Activated T-cell treated with anti-CD3 and anti-CD28 coated beads, Interleukin-2, amount 50 U/mL, for 48 hours (primary cell): ENCODE results near the gene CPEB2.

Experiments used
- DNase-seq, 2 experiments: peaks; one replicate each; pipeline ENCODE4 v3.0.0-alpha.2; 2020

Gene CPEB2

DNA sequence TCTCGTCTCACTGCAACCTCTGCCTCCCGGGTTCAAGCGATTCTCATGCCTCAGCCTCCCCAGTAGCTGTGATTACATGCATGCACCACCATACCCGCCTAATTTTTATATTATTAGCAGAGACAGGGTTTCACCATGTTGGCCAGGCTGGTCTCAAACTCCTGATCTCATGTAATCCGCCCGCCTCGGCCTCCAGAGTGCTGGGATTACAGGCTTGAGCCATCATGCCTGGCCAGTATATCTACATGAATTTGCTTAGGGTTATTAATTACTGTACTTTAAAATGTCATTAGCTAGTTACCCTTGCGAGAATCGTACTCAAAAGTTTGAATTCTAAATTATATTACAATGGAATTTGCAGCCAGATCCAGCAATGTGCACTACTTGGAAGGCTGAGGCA lies 8.9 kb downstream of the CPEB2 start:
- DNase-seq = no peak

- DNase-seq = no peak
These were observed 9.9 kb downstream of the CPEB2 start for GRCh38 chr4:15012017-15012788.

DNA sequence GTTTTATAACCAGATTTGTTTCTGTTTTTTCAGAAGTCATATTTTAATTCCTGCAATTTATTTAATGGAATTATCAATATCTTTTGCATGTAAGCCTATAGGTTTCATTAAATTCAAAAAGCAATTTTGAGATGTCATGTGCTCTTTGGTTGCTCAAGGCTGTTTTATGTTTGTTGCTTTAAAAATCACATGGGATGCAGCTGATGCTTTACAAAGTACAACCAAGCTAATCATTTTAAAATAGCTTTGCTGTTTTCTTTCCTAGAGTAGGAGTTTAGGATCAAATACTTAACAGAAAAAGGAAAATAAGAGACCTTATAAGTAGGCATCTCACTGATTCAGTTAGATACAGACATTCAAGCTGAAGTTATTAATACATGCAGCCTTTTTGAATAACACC lies 11.3 kb downstream of the CPEB2 start:
- DNase-seq = no peak

DNA sequence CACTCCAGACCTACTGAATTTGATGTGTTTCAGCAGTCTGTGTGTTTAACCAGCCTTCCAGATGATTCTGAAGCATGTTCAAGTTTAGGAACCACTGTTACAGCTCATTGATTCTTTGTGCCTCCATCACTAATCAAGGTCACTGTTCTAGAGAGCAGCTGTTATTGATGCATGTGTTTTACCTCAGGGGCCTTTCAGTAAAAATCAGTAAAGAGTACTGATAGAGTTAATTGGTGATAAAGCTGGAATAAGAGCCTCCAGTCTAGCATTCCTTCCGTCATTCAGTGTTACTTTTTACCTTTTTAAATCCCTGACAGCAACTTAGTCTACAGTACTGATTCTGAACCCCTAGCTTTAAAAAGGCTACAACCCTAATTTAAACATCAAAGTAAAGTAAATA lies 12.9 kb downstream of the CPEB2 start:
- no peak for DNase-seq

- DNase-seq = no peak
These were observed 16.1 kb downstream of the CPEB2 start for GRCh38 chr4:15018361-15018760.

DNA sequence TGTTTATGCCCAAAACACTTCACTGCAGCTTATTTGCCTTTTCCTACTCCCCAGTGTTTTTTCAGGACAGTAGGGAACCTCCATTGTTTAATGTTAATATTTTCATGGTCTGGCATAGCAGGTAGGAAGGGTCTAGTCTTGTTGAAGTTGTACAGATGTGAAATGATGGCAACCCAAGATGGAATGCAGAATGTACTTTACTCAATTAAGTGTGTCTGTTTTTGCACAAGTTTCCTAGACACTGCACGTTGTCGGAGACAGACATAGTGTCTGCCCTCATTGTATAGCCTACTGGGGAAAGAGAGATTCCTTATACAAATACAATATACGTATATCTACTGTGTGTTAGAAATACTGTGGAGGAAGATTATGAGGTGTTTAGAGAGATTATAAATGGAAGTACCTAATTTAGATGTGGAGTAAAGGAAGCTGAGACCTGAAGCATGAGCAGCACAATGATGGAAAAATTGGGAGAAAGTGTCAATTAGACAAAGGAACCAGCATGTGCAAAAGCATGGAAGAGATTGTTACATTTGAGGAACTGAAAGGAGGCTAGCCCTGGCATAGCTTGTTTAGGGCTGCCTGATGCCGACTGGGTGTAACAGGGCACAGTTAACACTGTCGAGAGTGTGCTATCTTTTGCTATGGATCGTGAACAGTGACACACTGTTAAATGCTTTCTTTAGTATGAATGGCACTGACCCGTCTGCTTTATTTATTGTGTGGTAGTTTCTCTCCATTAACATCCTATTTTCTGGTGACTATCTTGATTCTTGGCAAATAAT lies 18.4 kb downstream of the CPEB2 start:
- DNase-seq = no peak

DNA sequence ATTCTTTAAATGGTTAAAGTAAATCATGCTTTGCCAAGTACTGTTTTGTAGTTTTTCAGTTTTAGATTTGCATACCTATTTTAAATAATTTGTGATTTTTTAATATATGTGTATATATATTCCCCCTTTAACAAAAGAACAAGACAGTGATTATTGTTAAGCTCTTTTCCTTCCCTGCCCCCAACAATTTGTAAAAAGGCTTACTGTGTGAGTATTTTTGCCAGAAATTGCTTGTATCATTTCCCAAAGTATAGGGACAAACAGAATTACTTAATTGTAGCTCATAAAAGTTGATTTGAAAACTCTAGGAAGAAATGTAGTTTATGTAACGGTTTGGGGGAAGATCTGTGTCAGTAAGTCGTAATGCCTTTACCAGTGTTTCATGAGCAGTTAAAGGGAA lies 19.0 kb downstream of the CPEB2 start:
- no peak for DNase-seq

GRCh38 chr4:15021946-15022345 lies 19.7 kb downstream of the CPEB2 start:
- no peak for DNase-seq

DNA sequence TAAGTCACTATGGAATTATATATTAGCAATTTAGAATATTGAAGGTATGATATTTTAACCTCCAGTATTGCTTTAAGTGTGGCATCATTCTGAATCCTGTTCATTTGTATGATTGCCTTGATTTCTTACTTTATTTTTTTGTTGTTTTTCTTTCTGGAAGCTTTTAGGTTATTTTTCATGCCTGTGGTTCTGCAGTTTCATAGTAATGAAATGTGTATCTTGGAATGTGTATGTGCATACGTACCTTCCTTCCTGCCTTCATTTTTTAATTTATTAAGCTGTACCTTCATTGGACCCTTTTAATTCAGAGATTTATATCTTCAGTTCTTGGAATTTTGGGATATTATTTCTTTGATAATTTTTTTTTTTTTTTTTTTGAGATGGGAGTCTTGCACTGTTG lies 22.1 kb downstream of the CPEB2 start:
- DNase-seq = no peak

GRCh38 chr4:15025693-15026092 lies 23.4 kb downstream of the CPEB2 start:
- DNase-seq = no peak

GRCh38 chr4:15027921-15028435 lies 25.7 kb downstream of the CPEB2 start:
- no peak for DNase-seq

- DNase-seq = no peak
These were observed 28.9 kb downstream of the CPEB2 start for GRCh38 chr4:15031197-15031596.

DNA sequence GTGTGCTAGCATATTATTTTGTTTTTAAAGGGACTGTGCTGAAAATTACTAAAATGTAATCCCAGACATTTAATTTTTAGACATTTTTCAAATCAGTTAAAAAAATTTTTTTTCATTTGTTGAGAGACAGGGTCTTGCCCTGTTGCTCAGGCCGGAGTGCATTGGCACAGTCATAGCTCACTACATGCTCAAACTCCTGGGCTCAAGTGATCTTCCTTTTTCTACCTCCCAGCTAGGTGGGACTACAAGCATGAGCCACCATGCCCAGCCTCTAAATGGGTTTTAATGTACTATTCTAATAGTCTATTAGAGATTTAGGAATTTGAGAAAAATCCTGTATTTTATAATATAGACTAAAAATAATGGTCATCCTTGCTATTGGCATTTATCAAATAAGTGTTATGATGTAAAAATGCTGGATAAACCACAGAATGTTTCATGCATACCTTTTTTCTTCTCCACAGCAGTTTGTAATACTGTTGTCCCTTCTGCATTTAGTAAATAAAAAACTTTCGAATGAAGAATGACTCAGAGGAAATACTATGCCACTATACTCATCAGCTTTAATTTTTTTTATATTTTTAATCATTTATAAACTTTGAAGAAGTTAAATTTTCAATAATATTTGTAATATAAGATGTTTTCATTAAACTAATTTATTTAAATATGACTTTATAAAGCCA lies 29.9 kb downstream of the CPEB2 start:
- DNase-seq = no peak

DNA sequence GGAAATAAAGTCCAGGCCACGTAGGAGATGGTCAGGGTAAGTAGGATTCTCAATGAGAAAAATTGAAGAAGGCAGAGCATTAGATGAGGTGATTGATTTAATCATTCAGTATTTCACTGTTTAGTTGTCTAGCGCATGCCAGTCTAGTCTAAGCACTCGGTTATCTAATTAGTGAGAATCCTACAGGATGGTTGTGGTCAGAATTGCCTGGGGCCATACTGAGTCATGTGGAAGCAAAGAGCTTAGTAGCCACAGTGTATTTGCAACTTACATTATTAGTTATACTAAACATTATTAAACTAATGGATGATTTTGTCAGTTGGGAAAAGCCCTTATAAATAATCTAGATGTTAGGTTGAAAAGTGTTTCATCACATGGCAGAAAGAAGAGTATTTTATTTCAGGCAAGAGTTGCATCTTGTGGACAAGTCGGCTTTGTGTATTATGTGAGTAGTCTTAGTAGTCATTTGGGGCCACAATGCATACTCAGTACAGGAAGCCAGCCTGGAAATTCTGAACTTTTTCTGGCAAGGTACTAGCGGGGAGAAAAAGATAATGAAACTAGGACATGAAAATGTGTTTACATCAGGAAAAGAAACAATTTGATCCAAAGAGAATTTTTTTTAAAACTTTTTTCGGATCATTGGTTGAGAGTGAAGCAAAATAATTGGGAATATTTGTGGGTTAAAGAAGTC lies 31.9 kb downstream of the CPEB2 start:
- DNase-seq = no peak

DNA sequence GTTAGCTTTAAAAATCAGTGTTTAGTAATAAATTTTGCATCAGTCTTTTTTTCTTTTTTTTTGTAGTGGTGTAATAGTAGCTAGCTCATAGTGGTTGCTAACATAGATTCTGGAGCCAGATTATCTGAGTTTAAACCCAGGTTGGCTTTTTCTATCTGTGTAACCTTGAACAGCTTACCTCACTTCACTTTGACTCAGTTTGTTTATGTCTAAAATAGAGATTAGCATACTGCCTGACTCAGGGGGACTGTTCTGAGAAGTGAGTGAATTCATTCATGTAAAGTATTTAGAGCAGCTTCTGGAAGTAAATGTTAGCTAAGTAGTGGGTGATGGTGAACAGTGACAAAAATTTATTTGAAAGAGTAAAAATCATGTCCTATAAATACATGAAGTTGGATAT lies 32.9 kb downstream of the CPEB2 start:
- DNase-seq = no peak

DNA sequence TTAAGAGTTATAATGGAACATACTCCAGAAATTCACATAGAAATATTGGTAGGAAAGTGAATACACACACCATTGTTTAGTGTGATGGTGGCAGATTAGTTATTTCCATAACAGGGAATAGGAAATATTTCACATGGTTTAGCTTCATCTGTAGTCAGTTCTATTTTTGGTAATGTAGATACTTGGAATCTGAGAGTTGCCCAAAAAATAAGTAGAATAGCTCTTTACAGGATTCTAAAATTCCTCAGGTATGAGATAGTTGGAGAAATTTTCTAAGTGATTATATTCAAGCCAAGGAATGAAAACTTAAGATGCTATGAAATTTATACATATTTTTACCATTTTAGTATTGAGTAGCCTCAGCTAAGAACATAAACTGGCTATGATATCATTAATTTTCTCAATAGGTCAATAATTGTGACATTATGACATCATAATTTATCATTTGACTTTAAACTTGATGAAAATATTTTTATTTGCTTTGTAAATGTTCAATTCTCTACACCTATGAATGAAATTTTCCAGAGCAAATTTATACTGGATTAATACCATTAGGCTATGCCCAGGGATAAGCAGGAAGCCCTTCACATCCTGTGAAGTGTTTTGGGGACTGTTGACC lies 35.8 kb downstream of the CPEB2 start:
- DNase-seq = no peak

DNA sequence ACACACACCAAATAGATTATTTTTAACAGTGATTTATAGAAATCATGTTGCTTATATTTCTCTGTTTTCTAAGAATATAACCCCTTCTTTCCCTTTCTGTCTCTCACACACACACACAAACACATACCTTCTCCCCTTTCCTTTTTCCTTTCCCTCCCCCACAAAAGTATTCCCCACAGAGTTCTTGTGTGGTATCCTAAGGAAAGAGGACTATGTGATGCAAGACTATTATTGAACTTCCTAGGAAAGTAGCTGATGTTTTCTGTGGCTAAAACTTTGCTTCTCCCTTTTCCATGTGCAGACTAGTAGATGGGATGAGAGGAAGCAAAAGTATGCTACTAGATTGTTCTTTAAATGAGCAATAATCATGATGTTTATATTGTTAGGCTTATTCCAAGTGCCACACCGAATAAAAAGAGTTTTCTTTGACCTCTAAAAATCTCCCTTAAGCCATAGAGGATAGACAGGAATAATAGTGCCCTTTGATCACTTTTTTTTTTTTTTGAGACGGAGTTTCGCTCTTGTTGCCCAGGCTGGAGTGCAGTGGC lies 38.7 kb downstream of the CPEB2 start:
- no peak for DNase-seq

DNA sequence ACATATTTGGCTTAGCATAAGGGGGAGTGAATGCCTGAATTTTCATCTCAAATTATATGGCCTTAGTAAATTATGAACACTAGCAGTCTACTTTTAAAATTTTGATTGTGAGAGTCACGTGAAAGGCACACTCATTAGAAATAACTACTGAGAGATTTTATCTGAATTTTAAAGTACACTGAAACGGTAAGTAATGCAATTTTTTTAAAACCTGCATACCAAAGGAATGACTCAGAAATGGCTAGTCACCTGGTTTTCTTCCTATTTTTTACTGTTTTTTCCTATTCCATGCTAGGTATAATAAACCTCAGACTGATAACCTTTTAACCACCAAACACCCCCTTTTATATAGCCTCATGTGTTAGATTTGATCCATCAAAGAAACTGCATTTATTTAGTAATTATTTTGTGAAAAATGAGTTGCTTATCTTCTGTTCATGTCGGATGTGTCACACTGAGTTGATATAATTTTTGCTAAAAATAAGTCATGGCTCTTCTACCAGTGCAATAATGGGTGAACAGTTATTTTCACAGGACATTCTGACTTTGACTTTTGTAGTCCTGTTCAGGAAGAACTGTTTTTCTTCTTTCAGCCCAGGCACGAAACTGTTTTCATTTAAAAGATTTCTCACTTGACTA lies 40.4 kb downstream of the CPEB2 start:
- DNase-seq = no peak

- no peak for DNase-seq
These were observed 40.9 kb downstream of the CPEB2 start for GRCh38 chr4:15043226-15043625.

GRCh38 chr4:15043922-15044321 lies 41.6 kb downstream of the CPEB2 start:
- no peak for DNase-seq

- no peak for DNase-seq
These were observed 52.3 kb downstream of the CPEB2 start for GRCh38 chr4:15054541-15054940.

- no peak for DNase-seq
These were observed 57.9 kb downstream of the CPEB2 start for GRCh38 chr4:15060213-15060612.
